Stomach (tissue), 4 donors: Measurements from ENCODE around the gene GDF9.

Source experiments
- EP300 ChIP-seq: sonication (generic); formaldehyde crosslinking; IDR thresholded peaks from one replicate; pipeline ENCODE4 v1.6.1; 2017; ENCODE audit warnings: antibody characterized with exemption
- TF ChIP-seq, protein P1 (sequence below), 7 experiments: fragments of 450-650 bp in 4 of 7; fragments of 200-600 bp in 3 of 7; sonication (generic) in 3 of 7; IDR thresholded peaks; one replicate each; pipeline ENCODE4 v1.5.1; 2016 to 2019; ENCODE audit warnings: antibody characterized with exemption in 7 of 7, control low read depth in 2 of 7, mild to moderate bottlenecking in 1 of 7

DNA sequence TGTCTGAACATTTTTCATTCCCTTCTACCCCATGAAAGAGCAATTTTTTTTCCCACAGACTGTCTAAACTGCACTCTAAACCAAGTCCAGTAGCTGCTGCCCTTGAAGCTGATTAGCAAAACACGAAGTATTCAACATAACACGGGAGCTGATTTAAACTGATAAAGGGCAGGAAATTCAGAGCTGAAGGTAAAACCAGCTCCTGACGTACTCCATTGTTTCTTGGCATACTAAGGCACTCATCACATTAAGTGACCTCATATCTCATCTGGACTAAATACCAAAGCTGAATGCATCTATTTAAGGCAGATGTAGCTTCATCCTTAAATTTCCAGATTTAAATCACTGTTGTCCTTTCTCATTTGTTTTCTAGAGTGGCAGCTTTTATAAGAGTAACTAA is 12.0 kb downstream of the GDF9 start:
- TF ChIP-seq, protein P1, sequence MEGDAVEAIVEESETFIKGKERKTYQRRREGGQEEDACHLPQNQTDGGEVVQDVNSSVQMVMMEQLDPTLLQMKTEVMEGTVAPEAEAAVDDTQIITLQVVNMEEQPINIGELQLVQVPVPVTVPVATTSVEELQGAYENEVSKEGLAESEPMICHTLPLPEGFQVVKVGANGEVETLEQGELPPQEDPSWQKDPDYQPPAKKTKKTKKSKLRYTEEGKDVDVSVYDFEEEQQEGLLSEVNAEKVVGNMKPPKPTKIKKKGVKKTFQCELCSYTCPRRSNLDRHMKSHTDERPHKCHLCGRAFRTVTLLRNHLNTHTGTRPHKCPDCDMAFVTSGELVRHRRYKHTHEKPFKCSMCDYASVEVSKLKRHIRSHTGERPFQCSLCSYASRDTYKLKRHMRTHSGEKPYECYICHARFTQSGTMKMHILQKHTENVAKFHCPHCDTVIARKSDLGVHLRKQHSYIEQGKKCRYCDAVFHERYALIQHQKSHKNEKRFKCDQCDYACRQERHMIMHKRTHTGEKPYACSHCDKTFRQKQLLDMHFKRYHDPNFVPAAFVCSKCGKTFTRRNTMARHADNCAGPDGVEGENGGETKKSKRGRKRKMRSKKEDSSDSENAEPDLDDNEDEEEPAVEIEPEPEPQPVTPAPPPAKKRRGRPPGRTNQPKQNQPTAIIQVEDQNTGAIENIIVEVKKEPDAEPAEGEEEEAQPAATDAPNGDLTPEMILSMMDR (IDR thresholded peaks at IDR 0.05), result no peak
- TF ChIP-seq EP300, result no peak
